GM19395 (cell line): ENCODE data around the gene UPK3BL2.
"Not testable (repeated sequence)": the region's sequence is repeated elsewhere in the genome, so short reads cannot be mapped to it uniquely, and the experiment has no call there.

ENCODE experiments used
- ATAC-seq: cut with Tn5 transposase; IDR thresholded peaks from one replicate; pipeline ENCODE4 v1.9.1; 2021; ENCODE audit warnings: mild to moderate bottlenecking, moderate library complexity; ENCODE audit not compliant: unreplicated experiment

Gene UPK3BL2

GRCh38 chr7:102543596-102543995, at the start of gene UPK3BL2:
UPK3BL2 (minus strand) TSS chr7:102543696; CDS start chr7:102543636, 60 bp downstream.
- ATAC-seq: not testable (repeated sequence)

- ATAC-seq: peak; percentile 52
These were observed 49.1 kb upstream of the UPK3BL2 start for GRCh38 chr7:102592477-102593019.

GRCh38 chr7:102589857-102590256, 46.4 kb upstream of the UPK3BL2 start:
- ATAC-seq: peak; percentile 41

- ATAC-seq: not testable (repeated sequence)
These were observed 40.0 kb upstream of the UPK3BL2 start for GRCh38 chr7:102583495-102583894.

GRCh38 chr7:102581722-102582121, 38.2 kb upstream of the UPK3BL2 start:
- ATAC-seq: not testable (repeated sequence)

- ATAC-seq: not testable (repeated sequence)
These were observed 35.0 kb upstream of the UPK3BL2 start for GRCh38 chr7:102578486-102578885.

- ATAC-seq: not testable (repeated sequence)
These were observed 34.1 kb upstream of the UPK3BL2 start for GRCh38 chr7:102577315-102578240.

- ATAC-seq: not testable (repeated sequence)
These were observed 32.9 kb upstream of the UPK3BL2 start for GRCh38 chr7:102576363-102576762.

- not testable (repeated sequence) for ATAC-seq
These were observed 31.1 kb upstream of the UPK3BL2 start for GRCh38 chr7:102574607-102575006.

GRCh38 chr7:102572261-102573239, 29.1 kb upstream of the UPK3BL2 start, which contains the start of gene POLR2J3:
POLR2J3 (minus strand) TSS chr7:102572583; CDS start chr7:102572521, 62 bp downstream.
- ATAC-seq: peak; percentile 92

GRCh38 chr7:102568620-102569019, 25.1 kb upstream of the UPK3BL2 start:
- not testable (repeated sequence) for ATAC-seq

GRCh38 chr7:102550808-102551422, 7.4 kb upstream of the UPK3BL2 start, which contains the start of gene SPDYE2:
SPDYE2 (plus strand) TSS chr7:102551226; CDS start chr7:102553256, 2,030 bp downstream.
- ATAC-seq: not testable (repeated sequence)

- peak; percentile 87 for ATAC-seq
These were observed 2.9 kb upstream of the UPK3BL2 start for GRCh38 chr7:102546353-102546752.

GRCh38 chr7:102545288-102545687, 1.8 kb upstream of the UPK3BL2 start:
- ATAC-seq: not testable (repeated sequence)

GRCh38 chr7:102544372-102544771, 876 bp upstream of the UPK3BL2 start:
- not testable (repeated sequence) for ATAC-seq

- not testable (repeated sequence) for ATAC-seq
These were observed 725 bp downstream of the UPK3BL2 start for GRCh38 chr7:102542771-102543170.

GRCh38 chr7:102542083-102542482, 1.4 kb downstream of the UPK3BL2 start:
- ATAC-seq: not testable (repeated sequence)

GRCh38 chr7:102540604-102541003, 2.9 kb downstream of the UPK3BL2 start:
- not testable (repeated sequence) for ATAC-seq

- ATAC-seq: not testable (repeated sequence)
These were observed 8.4 kb downstream of the UPK3BL2 start for GRCh38 chr7:102535062-102535615.

- ATAC-seq: not testable (repeated sequence)
These were observed 11.4 kb downstream of the UPK3BL2 start for GRCh38 chr7:102532127-102532526.
